Testis (tissue), 2 donors: Measurements from ENCODE around the gene LRRC1.

Experiments
- CTCF ChIP-seq, 3 experiments: fragments of 450-650 bp in 2 of 3; fragments of 200-600 bp in 1 of 3; sonication (generic) in 1 of 3; IDR thresholded peaks; one replicate each; pipeline ENCODE4 v1.5.1; 2016 to 2019; ENCODE audit warnings: antibody characterized with exemption in 3 of 3, mild to moderate bottlenecking in 2 of 3, moderate library complexity in 1 of 3
- POLR2A ChIP-seq: fragments of 450-650 bp; IDR thresholded peaks from one replicate; pipeline ENCODE4 v1.6.1; 2017; ENCODE audit warnings: antibody characterized with exemption, mild to moderate bottlenecking, moderate library complexity

DNA sequence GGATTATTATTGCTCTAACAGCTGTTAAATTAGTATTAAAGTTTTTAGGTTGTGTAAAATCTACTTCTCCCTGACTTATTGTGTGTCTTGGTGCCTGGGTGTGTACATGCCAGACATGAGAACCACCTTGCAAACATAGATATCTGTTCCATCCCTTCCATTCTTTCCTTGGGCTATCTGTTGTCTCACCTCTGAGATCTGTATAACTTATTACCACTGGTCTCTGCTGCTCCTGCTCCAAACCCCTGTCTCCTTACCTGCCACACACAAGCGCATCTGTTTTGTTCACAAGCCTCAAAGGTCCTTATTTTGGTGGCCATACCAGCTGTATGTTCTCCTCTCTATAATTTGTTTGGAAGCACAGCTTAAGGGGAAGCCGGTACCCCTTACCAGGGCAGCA is 2.5 kb downstream of the LRRC1 start:
- no peak for TF ChIP-seq POLR2A
- TF ChIP-seq CTCF (IDR thresholded peaks at IDR 0.05) = no peak
